Neural crest cell (in vitro differentiated cells): ENCODE measurements around the gene HDAC9. TPM values are rescaled to one million over a fixed set of nuclear protein-coding genes. Genes with fewer than 3 reads are reported as not detected.

Source experiments
- DNase-seq: peaks from one replicate; pipeline ENCODE4 v3.0.0; 2021; ENCODE audit warnings: low read depth, mixed read lengths, low spot score
- H3K27ac Mint-ChIP-seq: one replicate; pipeline ENCODE4 v1.8.0; 2021; ENCODE audit warnings: mild to moderate bottlenecking, mixed read lengths; ENCODE audit not compliant: unreplicated experiment
- H3K27me3 Mint-ChIP-seq: 2 replicates; pipeline ENCODE4 v1.8.0; 2021; ENCODE audit warnings: low read depth, mild to moderate bottlenecking, mixed read lengths
- H3K36me3 Mint-ChIP-seq: 2 replicates; pipeline ENCODE4 v1.8.0; 2021; ENCODE audit warnings: low read depth, mild to moderate bottlenecking, mixed read lengths
- H3K4me1 Mint-ChIP-seq: 2 replicates; pipeline ENCODE4 v1.8.0; 2021; ENCODE audit warnings: mixed read lengths
- H3K4me3 Mint-ChIP-seq: one replicate; pipeline ENCODE4 v1.8.0; 2021; ENCODE audit warnings: mild to moderate bottlenecking, mixed read lengths
- H3K9me3 Mint-ChIP-seq: 2 replicates; pipeline ENCODE4 v1.8.0; 2021; ENCODE audit warnings: mixed read lengths
- total RNA-seq: library from RNA; stranded (reverse); gene quantifications from 2 replicates; pipeline ENCODE4 v1.2.1, GENCODE V29; 2021
- TF ChIP-seq, protein P1 (sequence below): fragments of 200-600 bp; sonication (generic); conservative IDR thresholded peaks from 2 replicates; pipeline ENCODE4 v1.5.0; 2021; ENCODE audit warnings: antibody characterized with exemption, mild to moderate bottlenecking

HDAC9 gene
- total RNA-seq, 1 donor from 2014 or later, result 32.3 TPM

GRCh38 chr7:18648849-18649758 is 153.6 kb downstream of the HDAC9 start:
- DNase-seq, result no peak
- Mint-ChIP-seq H3K4me3 (no peak overlapping the region), H3K27me3 (no peaks in the 10 kb centered on the region), H3K36me3 (peaks cover 11% of the 10 kb centered on the region), H3K27ac (no peak overlapping the region), H3K4me1 (no peaks in the 10 kb centered on the region), H3K9me3 (no peaks in the 10 kb centered on the region)
- TF ChIP-seq, protein P1, sequence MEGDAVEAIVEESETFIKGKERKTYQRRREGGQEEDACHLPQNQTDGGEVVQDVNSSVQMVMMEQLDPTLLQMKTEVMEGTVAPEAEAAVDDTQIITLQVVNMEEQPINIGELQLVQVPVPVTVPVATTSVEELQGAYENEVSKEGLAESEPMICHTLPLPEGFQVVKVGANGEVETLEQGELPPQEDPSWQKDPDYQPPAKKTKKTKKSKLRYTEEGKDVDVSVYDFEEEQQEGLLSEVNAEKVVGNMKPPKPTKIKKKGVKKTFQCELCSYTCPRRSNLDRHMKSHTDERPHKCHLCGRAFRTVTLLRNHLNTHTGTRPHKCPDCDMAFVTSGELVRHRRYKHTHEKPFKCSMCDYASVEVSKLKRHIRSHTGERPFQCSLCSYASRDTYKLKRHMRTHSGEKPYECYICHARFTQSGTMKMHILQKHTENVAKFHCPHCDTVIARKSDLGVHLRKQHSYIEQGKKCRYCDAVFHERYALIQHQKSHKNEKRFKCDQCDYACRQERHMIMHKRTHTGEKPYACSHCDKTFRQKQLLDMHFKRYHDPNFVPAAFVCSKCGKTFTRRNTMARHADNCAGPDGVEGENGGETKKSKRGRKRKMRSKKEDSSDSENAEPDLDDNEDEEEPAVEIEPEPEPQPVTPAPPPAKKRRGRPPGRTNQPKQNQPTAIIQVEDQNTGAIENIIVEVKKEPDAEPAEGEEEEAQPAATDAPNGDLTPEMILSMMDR, result no peak

GRCh38 chr7:18653381-18654155 is 158.0 kb downstream of the HDAC9 start:
- TF ChIP-seq, protein P1, result no peak
- H3K4me1 Mint-ChIP-seq, result no peaks in the 10 kb centered on the region
- no peaks in the 10 kb centered on the region for H3K9me3 Mint-ChIP-seq
- no peaks in the 10 kb centered on the region for H3K27me3 Mint-ChIP-seq
- no peak overlapping the region for H3K4me3 Mint-ChIP-seq
- DNase-seq, result no peak
- peaks cover 20% of the 10 kb centered on the region for H3K36me3 Mint-ChIP-seq
- no peak overlapping the region for H3K27ac Mint-ChIP-seq

DNA sequence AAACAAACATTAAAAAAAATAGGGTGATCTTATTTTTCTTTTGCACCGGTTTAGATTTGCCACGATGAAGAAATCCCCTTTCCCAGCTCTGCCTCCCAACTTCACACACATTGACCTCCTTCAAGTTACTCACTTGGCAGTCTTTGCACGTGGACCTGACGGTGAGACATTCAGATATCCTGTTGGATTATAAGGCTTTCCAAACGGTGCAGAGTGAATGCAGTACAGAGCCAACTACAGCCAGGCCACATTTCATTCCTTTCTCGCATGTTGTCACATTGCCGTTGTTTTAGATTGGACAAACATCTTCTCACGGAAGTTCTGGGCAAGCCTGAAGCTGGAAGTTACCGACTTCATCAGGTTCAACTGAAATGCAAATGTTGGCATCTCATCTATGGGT is 159.2 kb downstream of the HDAC9 start:
- TF ChIP-seq, protein P1, result no peak
- Mint-ChIP-seq H3K4me3 (no peak overlapping the region), H3K9me3 (no peaks in the 10 kb centered on the region), H3K27ac (no peak overlapping the region), H3K36me3 (peaks cover 19% of the 10 kb centered on the region), H3K27me3 (no peaks in the 10 kb centered on the region), H3K4me1 (no peaks in the 10 kb centered on the region)
- no peak for DNase-seq

DNA sequence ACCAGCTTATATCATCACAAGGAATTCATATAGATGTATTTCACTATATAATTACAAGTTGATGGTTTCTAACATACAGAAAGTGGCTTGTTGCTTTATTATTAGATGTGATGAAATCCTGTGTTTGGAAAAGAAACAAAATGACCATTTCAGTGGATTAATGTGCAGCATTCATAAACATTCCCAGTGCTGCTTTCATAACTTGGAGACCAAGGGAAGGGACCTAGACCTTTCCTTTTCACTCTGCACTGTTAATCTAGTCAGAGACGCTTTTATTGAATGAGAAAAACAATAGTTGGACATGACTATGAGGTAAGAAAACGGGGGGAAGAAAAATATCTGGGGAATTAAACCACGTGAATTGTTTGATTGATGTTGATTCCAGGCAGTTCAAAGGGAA is 160.0 kb downstream of the HDAC9 start:
- TF ChIP-seq, protein P1, result no peak
- H3K36me3 Mint-ChIP-seq, result peaks cover 20% of the 10 kb centered on the region
- H3K27me3 Mint-ChIP-seq, result no peaks in the 10 kb centered on the region
- no peak for DNase-seq
- H3K4me1 Mint-ChIP-seq, result no peaks in the 10 kb centered on the region
- no peak overlapping the region for H3K4me3 Mint-ChIP-seq
- H3K27ac Mint-ChIP-seq, result no peak overlapping the region
- no peaks in the 10 kb centered on the region for H3K9me3 Mint-ChIP-seq

- Mint-ChIP-seq H3K4me1 (no peaks in the 10 kb centered on the region), H3K27ac (no peak overlapping the region), H3K4me3 (no peak overlapping the region), H3K36me3 (peaks cover 23% of the 10 kb centered on the region), H3K27me3 (no peaks in the 10 kb centered on the region), H3K9me3 (no peaks in the 10 kb centered on the region)
- no peak for DNase-seq
- TF ChIP-seq, protein P1, result no peak
These were observed 160.4 kb downstream of the HDAC9 start for GRCh38 chr7:18655912-18656311.
